ENCODE results near the gene VPREB1. TPM values are rescaled to one million over a fixed set of nuclear protein-coding genes. Genes with fewer than 3 reads are reported as not detected.

The VPREB1 gene
- total RNA-seq, 1 experiment from 2014 or later, result not detected

DNA sequence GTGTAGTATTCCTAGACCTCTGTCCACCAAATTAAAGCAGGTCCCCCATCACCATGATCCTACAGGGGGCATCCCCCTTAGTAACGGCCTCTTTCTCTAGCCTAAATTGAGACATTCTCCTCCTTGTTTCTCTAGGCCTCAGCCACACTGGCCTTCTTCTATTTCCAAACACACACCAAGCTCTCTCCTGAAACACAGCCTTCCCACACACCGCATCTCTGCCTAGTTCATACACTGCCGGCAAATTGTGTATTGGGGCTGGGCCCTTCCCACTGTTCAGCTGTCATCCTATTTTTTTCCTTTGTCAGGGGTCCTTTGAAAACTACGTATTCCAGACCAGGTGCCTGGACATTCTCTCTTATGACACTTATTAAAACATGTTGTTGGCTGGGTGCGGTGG lies 11.5 kb upstream of the VPREB1 start:
- no peak for TF ChIP-seq JUND (IDR thresholded peaks at IDR 0.05)
- no peak for TF ChIP-seq EGR1 (IDR thresholded peaks at IDR 0.05; ENCODE audit: low read depth)
- no peak for TF ChIP-seq ZNF274 (IDR thresholded peaks at IDR 0.05; ENCODE audit: low read depth, low read length)
- no peak for TF ChIP-seq ZFX (IDR thresholded peaks at IDR 0.05)
- TF ChIP-seq, protein P1, sequence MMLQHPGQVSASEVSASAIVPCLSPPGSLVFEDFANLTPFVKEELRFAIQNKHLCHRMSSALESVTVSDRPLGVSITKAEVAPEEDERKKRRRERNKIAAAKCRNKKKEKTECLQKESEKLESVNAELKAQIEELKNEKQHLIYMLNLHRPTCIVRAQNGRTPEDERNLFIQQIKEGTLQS (IDR thresholded peaks at IDR 0.05), result no peak
- no peak overlapping the region for H3K9ac ChIP-seq (ENCODE audit: low read length)
- ChIA-PET RAD21 (ENCODE audit: low non-redundant PET in 1 of 2, low total read pairs in 2 of 2, uncharacterized antibody in 2 of 2, unreplicated experiment in 2 of 2) (no interaction called here), CTCF (no interaction called here), POLR2A (no interaction called here)
- H3K4me1 ChIP-seq (ENCODE audit: control insufficient read depth in 1 of 2, insufficient read depth in 2 of 2, low read length in 2 of 2), result peaks cover 0 to 5% of the 10 kb centered on the region in 2 experiments; a peak in 1 of 4 replicates
- no peaks in the 10 kb centered on the region for H3K27me3 ChIP-seq (ENCODE audit: insufficient read depth, low read length)
- DNase-seq (ENCODE audit: low read depth, low spot score), result no peak
- ATAC-seq, result no peak
- no peak overlapping the region for H3K4me3 ChIP-seq (replicated peaks in 1 of 2; ENCODE audit: low read depth in 1 of 2, low read length in 2 of 2)
- intact Hi-C loops (cut with micrococcal nuclease), result no loop called here
- no peaks in the 10 kb centered on the region for H3K36me3 ChIP-seq (ENCODE audit: control insufficient read depth in 1 of 2, insufficient read depth in 2 of 2, low read length in 2 of 2)
- H3K4me2 ChIP-seq (ENCODE audit: low read length), result no peak overlapping the region
- no peaks in the 10 kb centered on the region for H3K79me2 ChIP-seq (ENCODE audit: insufficient read depth, low read length)
- no peaks in the 10 kb centered on the region for H3K9me3 ChIP-seq (ENCODE audit: control insufficient read depth in 1 of 2, insufficient read depth in 1 of 2, low read depth in 1 of 2, low read length in 2 of 2)
- H3K27ac ChIP-seq (ENCODE audit: low read depth, low read length), result no peak overlapping the region
- no peak overlapping the region for H2AFZ ChIP-seq (ENCODE audit: low read depth, low read length, poor library complexity, severe bottlenecking)
- no peaks in the 10 kb centered on the region for H3K9me2 ChIP-seq (ENCODE audit: insufficient read depth)
- BruUV-seq (replicated peaks), result no TSS peak
- no peaks in the 10 kb centered on the region for H4K20me1 ChIP-seq (ENCODE audit: insufficient read depth)

DNA sequence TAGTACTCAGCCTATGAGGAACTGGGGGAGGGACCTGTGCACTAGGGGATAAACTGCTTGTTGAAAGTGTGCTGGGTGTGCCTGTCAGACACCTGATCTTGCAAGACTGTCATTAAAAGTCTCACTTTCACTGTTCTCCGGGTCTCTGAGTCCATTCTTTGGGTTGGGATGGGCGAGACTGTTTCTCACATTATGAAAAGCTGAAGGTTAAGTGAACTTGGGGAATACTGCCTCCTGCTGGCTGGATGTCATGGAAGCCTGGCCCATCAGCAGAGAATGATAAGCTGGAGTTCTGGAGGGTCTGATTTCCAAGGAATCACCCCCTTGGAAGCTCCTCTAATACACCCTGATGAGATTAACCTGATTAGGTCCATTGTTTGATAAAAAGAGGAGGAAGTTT lies 9.0 kb upstream of the VPREB1 start:
- H4K20me1 ChIP-seq (ENCODE audit: insufficient read depth), result no peaks in the 10 kb centered on the region

More for the DNA sequence above, 9.0 kb upstream of the VPREB1 start:
- ChIA-PET POLR2A (no interaction called here), CTCF (interaction anchor here (1.2 to 1.9 kb wide), 6 partner anchors 9 to 64 kb away, joined by 3 to 11 read pairs (median 5); no protein-coding TSS in a partner anchor), RAD21 (ENCODE audit: low non-redundant PET in 1 of 2, low total read pairs in 2 of 2, uncharacterized antibody in 2 of 2, unreplicated experiment in 2 of 2) (interaction anchor here (0.6 to 0.7 kb wide), 2 partner anchors 28 to 38 kb away, joined by 3 read pairs; no protein-coding TSS in a partner anchor)
- Histone ChIP-seq H3K4me1 (ENCODE audit: control insufficient read depth in 1 of 2, insufficient read depth in 2 of 2, low read length in 2 of 2) (peaks cover 0 to 5% of the 10 kb centered on the region in 2 experiments; a peak in 1 of 4 replicates), H3K27me3 (ENCODE audit: insufficient read depth, low read length) (no peaks in the 10 kb centered on the region), H3K4me3 (replicated peaks in 1 of 2; ENCODE audit: low read depth in 1 of 2, low read length in 2 of 2) (no peak overlapping the region), H3K9ac (ENCODE audit: low read length) (no peak overlapping the region), H3K4me2 (ENCODE audit: low read length) (no peak overlapping the region), H3K27ac (ENCODE audit: low read depth, low read length) (no peak overlapping the region), H3K79me2 (ENCODE audit: insufficient read depth, low read length) (no peaks in the 10 kb centered on the region), H2AFZ (ENCODE audit: low read depth, low read length, poor library complexity, severe bottlenecking) (no peak overlapping the region), H3K36me3 (ENCODE audit: control insufficient read depth in 1 of 2, insufficient read depth in 2 of 2, low read length in 2 of 2) (no peaks in the 10 kb centered on the region), H3K9me3 (ENCODE audit: control insufficient read depth in 1 of 2, insufficient read depth in 1 of 2, low read depth in 1 of 2, low read length in 2 of 2) (no peaks in the 10 kb centered on the region), H3K9me2 (ENCODE audit: insufficient read depth) (no peaks in the 10 kb centered on the region)
- no peak for TF ChIP-seq POLR2AphosphoS5 (IDR thresholded peaks at IDR 0.05; ENCODE audit: low read depth, low read length)
- TF ChIP-seq ELF1 (IDR thresholded peaks at IDR 0.05; ENCODE audit: borderline replicate concordance, low read depth), result no peak
- TF ChIP-seq, protein P2, sequence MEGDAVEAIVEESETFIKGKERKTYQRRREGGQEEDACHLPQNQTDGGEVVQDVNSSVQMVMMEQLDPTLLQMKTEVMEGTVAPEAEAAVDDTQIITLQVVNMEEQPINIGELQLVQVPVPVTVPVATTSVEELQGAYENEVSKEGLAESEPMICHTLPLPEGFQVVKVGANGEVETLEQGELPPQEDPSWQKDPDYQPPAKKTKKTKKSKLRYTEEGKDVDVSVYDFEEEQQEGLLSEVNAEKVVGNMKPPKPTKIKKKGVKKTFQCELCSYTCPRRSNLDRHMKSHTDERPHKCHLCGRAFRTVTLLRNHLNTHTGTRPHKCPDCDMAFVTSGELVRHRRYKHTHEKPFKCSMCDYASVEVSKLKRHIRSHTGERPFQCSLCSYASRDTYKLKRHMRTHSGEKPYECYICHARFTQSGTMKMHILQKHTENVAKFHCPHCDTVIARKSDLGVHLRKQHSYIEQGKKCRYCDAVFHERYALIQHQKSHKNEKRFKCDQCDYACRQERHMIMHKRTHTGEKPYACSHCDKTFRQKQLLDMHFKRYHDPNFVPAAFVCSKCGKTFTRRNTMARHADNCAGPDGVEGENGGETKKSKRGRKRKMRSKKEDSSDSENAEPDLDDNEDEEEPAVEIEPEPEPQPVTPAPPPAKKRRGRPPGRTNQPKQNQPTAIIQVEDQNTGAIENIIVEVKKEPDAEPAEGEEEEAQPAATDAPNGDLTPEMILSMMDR (IDR thresholded peaks at IDR 0.05 in 2 of 3, conservative IDR thresholded peaks at IDR 0.05 in 1 of 3; ENCODE audit: borderline replicate concordance in 1 of 3, insufficient read depth in 1 of 3, low read depth in 2 of 3, low read length in 2 of 3), result peak; percentile 24 to 63 (median 50); a peak in 5 of 6 replicates
- no peak for TF ChIP-seq SIN3A (IDR thresholded peaks at IDR 0.05; ENCODE audit: low read depth)
- TF ChIP-seq RAD21 (IDR thresholded peaks at IDR 0.05; ENCODE audit: low read depth), result peak; percentile 38
- BruUV-seq (replicated peaks), result no TSS peak
- intact Hi-C loops (cut with micrococcal nuclease), result no loop called here
- ATAC-seq (no peak), DNase-seq (ENCODE audit: low read depth, low spot score) (no peak)
